Measurements from ENCODE around the gene LTF.

DNA sequence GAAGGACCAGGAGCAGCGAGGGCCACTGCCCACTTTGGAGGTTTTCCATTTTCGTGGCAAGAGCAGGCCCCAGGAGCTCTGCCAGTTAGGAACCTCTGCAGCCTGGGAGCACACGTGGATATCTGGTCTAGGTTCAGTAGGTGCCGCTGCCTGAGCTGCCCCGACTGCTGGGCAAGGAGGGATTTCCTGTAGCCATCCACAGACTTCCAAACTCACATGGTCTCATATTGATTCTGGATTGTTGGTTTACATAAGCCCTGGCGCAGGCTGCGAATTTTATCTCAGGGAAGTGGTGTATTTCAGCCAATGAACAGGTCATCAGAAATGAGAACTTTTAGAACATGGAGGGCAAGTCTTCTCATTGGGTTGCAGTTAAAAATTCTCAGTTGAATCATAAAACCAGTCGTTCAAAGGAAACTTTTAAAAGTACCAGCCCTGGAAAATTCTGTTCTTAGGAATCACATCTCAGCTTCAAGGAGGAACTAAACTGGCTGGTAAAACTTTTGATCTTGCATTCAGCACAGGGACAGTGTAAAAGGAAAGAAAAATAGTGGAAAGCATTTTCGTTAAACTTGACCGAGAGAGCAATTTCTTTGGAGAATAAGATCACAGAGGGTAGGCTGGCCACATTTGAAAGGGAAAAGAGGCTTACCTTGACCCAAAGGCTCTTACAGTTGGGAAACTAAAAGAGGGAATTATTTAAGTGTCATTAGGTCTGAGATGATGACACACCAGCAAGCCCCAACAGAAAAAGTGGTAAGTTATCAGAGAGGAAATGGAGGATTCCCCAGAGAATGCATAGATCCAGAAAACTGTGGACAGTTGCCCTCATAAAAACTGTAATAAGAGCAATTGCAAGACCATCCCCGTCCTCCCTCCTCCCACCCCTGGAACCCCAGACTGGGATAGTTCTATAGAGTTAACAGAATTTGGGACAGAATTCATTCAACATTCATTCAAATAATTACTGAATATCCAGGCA is 26.7 kb upstream of the LTF start:
- TF ChIP-seq, protein P1, sequence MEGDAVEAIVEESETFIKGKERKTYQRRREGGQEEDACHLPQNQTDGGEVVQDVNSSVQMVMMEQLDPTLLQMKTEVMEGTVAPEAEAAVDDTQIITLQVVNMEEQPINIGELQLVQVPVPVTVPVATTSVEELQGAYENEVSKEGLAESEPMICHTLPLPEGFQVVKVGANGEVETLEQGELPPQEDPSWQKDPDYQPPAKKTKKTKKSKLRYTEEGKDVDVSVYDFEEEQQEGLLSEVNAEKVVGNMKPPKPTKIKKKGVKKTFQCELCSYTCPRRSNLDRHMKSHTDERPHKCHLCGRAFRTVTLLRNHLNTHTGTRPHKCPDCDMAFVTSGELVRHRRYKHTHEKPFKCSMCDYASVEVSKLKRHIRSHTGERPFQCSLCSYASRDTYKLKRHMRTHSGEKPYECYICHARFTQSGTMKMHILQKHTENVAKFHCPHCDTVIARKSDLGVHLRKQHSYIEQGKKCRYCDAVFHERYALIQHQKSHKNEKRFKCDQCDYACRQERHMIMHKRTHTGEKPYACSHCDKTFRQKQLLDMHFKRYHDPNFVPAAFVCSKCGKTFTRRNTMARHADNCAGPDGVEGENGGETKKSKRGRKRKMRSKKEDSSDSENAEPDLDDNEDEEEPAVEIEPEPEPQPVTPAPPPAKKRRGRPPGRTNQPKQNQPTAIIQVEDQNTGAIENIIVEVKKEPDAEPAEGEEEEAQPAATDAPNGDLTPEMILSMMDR (IDR thresholded peaks at IDR 0.05) = no peak
- no peak for TF ChIP-seq EZH2 (IDR thresholded peaks at IDR 0.05; ENCODE audit: borderline replicate concordance, insufficient read depth, low read depth, low read length, poor library complexity, severe bottlenecking)
